Fibroblast of skin of left biceps (primary cell): ENCODE measurements around the gene IL17D.
A peak's percentile ranks its signal among the peaks of the same experiment; 100 is the strongest.

ENCODE experiments used
- DNase-seq, 2 experiments: peaks; one replicate each; pipeline ENCODE4 v3.0.0-alpha.2; 2013; ENCODE audit warnings: low read depth in 2 of 2

Gene IL17D

GRCh38 chr13:20691616-20692015 is 11.9 kb upstream of the IL17D start:
- no peak for DNase-seq

GRCh38 chr13:20696073-20696472 is 7.4 kb upstream of the IL17D start:
- DNase-seq: no peak

GRCh38 chr13:20699715-20700114 is 3.8 kb upstream of the IL17D start:
- no peak for DNase-seq

DNA sequence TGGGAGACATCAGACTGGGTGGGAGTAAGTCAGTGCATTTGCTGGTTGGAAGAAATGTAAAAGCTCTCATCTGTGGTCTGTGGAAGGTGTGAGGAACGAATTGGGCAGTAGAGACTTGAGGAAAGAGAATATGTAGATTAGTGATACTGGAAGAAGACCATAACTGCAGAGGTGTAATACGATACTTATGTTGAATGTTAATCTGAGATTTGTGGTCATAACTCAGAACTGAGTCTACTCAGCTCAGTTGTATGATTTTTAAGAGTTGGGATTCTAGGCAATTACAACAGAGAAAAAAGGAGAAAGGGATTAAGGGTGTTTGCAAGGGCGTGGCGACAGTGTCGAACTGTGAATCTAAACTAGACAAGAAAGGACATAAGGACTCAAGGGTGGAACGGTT is 3.2 kb upstream of the IL17D start:
- DNase-seq: no peak

GRCh38 chr13:20701461-20701860 is 2.0 kb upstream of the IL17D start:
- DNase-seq: no peak

- DNase-seq: no peak
Measured at GRCh38 chr13:20702530-20702914, 977 bp upstream of the IL17D start.

- no peak for DNase-seq
Measured at GRCh38 chr13:20703780-20704458, 420 bp downstream of the IL17D start.

GRCh38 chr13:20704459-20705069 is 1.1 kb downstream of the IL17D start:
- no peak for DNase-seq

DNA sequence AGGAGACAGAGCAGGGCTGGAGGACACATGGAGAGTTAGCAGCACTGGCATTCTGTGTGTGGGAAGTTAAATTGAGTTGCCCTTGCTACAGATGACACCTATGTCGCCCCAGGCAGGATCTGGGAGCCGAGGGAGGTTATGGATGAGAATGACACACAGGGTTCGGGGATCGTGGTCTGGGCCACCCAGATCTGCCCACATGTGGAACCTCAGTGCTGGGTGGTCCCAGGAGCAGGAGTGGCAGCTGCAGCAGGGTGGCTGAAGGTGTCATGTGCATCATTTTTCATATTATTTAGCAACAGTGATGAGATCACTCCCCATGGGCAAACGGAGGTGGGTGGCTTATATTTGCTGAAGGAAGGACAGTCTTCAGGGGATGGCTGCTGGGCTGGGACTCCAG is 3.2 kb downstream of the IL17D start:
- DNase-seq: no peak

GRCh38 chr13:20708216-20708615 is 4.7 kb downstream of the IL17D start:
- DNase-seq: no peak

DNA sequence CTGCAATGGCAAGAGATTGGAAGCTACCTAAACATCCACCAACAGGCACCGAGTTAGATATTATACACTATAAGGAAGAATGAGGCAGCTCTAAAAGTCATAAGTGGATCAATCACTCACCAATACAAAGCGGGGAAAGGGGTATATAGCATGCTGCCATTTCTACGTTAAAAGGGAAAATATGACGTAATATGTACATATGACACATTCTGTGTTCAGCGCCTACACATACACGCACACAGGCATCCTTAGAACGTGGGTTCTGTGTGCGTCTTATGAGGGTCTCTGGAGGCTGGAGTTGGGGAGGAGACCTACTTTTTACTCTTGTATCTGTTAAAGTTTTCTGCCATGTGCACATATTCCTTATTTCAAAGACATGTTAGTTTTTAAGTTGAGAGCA is 5.9 kb downstream of the IL17D start:
- no peak for DNase-seq

DNA sequence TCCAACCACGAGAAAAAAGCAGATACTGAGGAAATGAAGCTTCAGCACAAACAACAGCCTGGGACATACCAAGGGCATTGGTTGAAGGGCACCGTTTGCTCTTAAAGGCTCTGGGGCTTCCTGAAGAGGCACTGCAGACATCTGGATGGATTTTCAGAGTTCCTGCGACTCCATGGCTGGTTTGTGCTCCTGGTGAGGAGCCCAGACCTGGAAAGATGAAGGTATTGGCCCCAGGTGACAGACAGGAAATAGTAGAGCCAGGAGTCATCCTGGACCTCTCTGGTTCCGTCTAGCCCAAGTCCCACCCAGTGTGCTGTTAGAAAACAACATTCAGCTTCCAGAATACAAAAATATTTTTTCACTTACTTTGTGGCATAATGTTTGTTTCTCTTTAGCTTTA is 6.3 kb downstream of the IL17D start:
- DNase-seq: no peak

GRCh38 chr13:20711301-20712044 is 8.0 kb downstream of the IL17D start:
- no peak for DNase-seq

DNA sequence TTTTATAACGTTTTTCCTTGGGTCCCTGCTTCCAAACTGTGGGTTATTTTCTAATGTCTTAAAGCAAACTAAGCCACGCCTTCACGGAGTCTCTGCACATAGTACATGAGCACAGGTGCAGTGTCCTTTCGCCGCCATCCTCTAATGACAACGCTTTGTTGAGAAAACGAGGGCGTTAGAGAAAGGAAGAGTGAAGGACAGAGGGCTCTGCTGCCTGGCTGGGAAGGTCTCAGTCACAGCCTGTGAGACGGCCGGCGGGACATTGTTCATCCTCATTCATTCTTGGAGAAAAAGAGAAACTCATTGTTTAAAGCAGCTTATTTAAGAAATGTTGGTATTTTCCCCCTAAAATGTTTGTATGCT is 9.5 kb downstream of the IL17D start:
- DNase-seq: no peak

- DNase-seq: no peak
Measured at GRCh38 chr13:20713751-20714150, 10.3 kb downstream of the IL17D start.

DNA sequence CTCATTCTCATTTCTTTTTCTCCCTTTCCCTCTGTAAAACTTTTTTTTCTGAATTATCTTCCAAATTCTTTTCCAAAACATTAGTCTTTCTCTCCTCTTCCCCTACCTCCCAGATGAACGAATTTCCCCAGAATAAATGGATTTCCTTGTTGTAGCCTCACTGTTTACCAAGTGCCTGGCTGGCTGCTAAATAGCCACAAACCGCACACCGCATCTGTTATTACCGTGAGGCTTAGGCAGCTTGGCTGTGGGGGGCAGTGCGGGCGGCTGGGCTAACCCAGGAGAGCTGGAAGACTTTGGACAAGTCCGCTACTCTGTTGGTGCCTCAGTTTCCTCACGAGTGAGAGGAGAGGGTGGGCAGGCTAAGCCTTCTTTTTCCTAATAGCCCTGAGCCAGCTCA is 10.7 kb downstream of the IL17D start:
- no peak for DNase-seq

GRCh38 chr13:20714563-20715329 is 11.2 kb downstream of the IL17D start:
- DNase-seq: peak; percentile 68 to 72

- no peak for DNase-seq
Measured at GRCh38 chr13:20715330-20715712, 11.8 kb downstream of the IL17D start.

GRCh38 chr13:20716951-20717350 is 13.5 kb downstream of the IL17D start:
- DNase-seq: no peak

DNA sequence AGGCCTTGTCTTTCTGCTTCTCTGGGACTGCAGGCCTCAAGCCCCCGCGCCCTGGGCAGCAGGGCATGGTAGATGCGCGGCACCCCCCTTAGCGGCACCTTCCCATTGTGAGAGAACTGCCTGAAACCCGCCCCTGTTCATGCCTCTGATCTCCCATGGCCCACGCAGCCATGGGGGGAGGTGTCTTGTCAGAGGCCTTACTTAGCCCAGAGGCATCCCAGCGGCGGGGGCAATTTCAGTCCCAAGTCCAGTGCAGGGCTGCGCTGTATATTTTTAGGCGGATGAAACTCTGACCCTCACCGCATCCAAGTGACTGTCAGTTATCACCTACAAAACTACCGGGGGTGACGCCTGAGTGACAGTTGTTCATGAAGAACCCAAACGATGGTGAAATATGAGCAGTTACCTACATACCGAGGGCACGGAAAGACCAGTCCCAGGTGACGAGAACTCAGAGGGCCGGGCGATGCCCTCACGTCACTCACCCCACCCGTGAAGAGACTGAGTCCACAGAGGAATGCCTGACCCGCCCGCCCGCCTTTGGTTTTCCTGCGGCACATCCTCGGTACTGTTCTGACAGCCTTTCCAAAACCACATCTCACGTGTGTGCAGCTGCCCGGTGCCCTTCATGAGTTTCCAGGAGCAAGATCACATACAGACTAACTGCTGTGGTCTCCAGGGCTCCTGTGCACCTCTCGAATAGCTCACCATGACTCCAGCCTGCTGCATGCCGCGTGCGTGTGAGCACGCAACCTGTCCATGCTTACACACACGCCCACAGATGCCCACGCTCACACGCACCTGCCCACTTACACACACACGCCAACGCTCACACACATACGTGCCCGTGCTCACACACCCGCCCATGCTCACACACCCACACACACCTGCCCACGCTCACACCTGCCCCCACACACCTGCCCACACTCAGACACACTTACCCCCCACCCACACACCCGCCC is 14.4 kb downstream of the IL17D start:
- DNase-seq: no peak

- no peak for DNase-seq
Measured at GRCh38 chr13:20718958-20719566, 15.6 kb downstream of the IL17D start.
